Putamen (tissue), 1 donor: Measurements from ENCODE around the gene BBOF1.
A peak's percentile ranks its signal among the peaks of the same experiment; 100 is the strongest.

Experiments
- DNase-seq: peaks from one replicate; pipeline ENCODE4 v3.0.0-alpha.2; 2016; ENCODE audit warnings: low spot score

BBOF1 gene

DNA sequence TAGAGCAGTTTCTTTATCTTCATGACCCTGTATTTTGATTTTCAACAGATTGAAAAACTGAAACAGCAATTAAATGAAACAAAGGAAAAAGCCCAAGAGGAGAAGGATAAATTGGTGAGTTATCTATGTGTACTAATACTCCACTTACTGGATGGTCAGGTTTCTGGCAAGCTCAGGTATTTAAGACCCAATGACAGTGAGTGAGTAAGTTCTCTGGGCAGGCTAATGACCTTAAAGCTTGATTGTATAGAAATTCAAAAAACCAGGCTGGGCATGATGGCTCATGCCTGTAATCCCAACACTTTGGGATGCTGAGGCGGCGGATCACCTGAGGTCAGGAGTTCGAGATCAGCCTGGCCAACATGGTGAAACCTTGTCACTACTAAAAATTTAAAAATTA lies 10.0 kb downstream of the BBOF1 start:
- no peak for DNase-seq

DNA sequence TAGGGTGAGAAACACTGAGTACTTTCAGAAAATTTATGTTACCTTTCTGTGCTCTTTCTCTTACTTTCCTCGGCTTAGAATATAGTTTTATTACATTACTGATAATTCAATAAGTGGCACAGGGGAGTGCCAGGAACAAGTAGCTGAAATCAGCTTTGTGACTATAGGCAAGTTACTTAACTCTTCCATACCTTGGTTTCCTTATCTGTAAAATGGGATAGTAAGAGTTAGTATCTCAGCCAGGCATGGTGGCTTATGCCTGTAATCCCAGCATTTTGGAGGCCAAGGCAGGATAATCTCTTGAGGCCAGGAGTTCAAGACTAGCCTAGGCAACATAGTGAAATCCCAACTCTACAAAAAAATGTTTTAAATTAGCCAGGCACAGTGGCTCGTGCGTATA lies 15.4 kb downstream of the BBOF1 start:
- DNase-seq, result no peak

DNA sequence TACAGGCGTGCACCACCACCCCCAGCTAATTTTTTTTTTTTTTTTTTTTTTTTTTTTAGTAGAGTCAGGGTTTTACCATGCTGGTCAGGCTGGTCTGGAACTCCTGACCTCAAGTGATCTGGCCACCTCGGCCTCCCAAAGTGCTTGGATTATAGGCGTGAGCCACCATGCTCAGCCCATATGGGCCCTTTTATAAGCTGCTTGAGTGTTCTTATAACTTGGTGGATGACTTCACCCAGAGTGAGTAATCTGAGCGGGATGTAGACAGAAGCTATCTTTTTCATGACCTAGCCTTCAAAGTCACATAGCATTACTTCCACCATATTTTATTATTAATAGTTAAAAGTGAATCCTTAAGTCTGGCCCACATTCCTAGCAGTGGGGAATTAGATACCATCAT lies 16.4 kb downstream of the BBOF1 start:
- no peak for DNase-seq

DNA sequence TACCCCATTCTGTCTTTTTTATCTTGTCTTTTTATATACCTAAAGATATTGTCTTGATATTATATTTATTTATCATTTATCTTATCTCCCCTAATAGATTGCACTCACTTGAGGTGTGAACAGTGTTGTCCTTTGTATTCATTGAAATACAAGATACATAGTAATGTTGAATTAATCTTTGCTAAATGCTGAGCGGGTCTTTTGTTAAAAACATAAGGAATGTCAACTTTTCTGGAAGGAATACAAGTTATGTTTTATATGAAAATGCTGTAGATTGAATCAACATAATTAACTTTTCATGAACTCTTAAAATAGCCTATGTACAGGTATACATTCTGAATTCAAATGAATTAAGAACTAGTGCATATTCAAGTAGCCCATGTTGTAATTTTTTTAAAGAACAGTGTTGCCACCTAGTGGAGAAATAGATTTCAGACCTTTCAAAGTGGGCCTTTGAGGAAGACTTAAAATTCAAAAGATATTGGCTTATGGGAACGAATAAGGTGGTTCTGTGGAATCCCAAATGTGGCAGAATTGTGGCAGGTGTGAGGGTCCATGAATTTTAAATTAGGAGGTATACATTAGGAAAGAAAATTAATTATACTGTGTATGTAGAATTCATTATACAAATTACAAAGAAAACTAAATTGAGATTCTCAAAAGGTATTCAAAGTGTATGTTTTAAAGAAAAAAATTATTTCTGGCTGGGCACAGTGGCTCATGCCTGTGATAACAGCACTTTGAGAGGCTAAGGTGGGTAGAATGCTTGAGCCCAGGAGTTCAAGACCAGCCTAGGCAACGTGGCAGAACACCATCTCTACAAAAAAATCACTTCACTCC lies 19.1 kb downstream of the BBOF1 start:
- DNase-seq, result peak; percentile 40

DNA sequence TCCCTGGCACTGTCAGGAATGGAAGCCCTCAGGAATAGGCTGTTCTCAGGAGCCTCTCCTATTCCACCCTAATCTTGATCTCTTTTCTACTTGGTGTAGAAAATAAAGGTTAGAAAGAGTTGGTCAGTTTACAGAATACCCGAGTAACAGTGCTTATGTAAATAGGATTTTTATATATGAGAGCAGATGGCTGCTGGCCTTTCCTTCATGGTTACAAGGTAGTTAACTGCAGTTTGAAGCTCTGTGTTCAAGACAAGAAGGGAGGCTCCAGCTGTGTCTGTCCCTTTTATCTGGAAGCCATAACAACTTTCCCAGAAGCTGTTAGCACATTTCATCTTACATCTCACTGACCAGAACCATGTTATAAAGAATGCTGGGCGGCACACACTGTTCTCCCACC lies 23.1 kb downstream of the BBOF1 start:
- DNase-seq, result no peak

GRCh38 chr14:74045522-74045921 lies 26.4 kb downstream of the BBOF1 start:
- no peak for DNase-seq

DNA sequence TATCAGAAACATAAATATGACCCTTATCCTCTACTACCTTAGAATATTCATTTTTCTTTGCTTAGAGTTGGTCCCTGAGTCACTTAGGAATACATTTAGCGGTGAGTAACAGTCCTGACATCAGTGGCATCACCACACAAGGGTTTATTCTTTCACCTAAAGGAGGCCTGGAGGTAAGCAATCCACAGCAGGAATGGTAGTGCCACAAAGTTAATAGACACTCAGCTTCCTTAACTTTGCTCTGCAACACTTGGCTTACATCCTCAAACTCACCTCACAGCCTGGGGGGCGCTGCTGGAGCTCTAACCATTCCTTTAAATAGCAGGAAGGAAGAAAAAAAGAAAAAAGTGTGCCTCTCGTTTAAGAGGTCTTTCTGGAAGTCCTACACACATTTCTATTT lies 29.1 kb downstream of the BBOF1 start:
- no peak for DNase-seq

- no peak for DNase-seq
Measured at GRCh38 chr14:74049876-74050495, 30.8 kb downstream of the BBOF1 start.

DNA sequence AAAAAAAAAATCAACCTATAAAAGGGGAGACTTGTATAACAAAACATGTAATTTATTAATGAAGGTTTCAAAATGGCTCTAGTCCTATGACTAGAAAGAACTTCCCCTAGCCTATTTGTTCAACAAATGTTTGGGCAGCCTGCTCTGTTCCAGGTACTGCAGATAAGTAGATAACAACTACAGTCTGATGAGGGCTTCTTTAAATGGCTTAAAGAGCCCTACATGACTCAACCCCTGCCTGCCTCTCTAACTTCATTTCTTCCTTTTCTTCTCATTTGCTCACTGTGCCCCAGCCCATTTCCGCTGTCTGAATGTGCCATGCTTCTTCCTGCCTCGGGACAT lies 43.6 kb downstream of the BBOF1 start:
- no peak for DNase-seq

DNA sequence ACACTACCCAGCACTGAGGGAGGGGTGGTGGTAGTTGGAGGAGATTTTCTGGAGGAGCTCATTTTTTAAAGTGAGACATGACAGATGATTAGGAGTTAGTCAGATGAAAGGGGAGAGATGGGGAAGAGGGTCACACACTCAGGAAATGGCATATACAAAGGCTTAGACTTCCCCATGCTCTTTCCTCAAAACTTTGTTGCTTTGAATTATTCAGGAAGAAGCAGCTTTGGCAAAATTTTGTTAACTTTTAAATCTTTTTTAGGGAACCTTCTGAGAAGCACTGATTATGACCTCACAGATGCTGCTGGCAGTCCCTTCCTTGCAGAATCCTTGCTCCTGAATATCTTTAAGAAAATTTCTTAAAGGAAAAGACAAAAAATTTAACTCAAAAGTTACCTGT lies 45.3 kb downstream of the BBOF1 start:
- no peak for DNase-seq

DNA sequence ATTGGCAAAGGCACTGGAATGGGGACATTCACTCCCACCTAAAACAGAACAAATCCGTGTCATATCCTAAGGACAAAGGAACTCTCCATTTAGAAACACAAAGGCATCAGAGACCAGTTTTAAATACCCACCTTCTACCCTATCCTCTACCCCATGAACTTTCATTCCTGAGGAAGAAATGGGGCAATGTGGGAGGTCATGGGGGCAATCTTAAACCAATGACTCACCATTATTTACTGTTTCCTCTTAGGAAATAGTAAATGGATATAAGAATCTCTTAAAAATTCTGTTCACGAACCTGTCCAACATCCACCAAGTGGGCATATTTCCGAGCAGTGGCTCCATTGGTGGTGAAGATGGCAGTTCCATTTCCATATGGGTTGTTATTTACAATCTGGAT lies 45.7 kb downstream of the BBOF1 start:
- no peak for DNase-seq

- DNase-seq, result no peak
Measured at GRCh38 chr14:74065746-74066575, 46.8 kb downstream of the BBOF1 start.

DNA sequence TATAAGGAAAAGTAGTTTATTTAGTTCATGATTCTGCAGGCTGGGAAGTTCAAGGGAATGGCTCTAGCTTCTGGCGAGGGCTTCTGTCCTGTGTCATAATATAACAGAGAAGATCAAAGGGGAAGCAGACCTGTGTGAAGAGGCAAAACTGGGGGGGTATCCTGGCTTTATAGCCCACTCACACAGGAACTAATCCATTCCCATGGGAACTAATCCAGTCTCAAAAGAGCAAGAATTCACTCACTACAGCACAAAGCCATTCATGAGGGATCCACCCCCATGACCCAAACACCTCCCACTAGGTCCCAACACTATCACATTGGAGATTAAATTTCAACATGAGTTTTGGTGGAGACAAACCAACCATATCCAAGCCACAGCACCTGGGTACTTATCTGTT lies 58.3 kb downstream of the BBOF1 start:
- no peak for DNase-seq

- no peak for DNase-seq
Measured at GRCh38 chr14:74080820-74081460, 61.8 kb downstream of the BBOF1 start.

- no peak for DNase-seq
Measured at GRCh38 chr14:74081491-74081890, 62.3 kb downstream of the BBOF1 start.

DNA sequence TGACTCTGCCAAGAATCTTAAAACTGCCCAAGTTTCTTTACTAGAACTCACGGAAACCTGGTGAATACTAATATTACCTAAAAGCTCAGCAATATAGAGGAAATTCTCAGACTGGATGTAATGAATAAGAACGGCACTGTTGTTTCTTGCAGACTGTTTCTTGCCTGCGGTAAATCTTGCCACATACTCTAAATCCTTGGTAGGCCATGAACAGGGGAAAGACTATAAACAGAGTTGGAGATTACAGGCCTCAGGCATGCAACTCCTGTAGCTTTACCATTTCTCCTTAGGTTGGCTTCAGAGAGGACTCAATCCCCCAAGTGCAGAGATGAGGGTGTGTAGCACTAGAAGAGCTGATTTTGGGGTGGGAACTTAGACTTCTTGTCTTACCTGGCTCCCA lies 64.0 kb downstream of the BBOF1 start:
- no peak for DNase-seq

DNA sequence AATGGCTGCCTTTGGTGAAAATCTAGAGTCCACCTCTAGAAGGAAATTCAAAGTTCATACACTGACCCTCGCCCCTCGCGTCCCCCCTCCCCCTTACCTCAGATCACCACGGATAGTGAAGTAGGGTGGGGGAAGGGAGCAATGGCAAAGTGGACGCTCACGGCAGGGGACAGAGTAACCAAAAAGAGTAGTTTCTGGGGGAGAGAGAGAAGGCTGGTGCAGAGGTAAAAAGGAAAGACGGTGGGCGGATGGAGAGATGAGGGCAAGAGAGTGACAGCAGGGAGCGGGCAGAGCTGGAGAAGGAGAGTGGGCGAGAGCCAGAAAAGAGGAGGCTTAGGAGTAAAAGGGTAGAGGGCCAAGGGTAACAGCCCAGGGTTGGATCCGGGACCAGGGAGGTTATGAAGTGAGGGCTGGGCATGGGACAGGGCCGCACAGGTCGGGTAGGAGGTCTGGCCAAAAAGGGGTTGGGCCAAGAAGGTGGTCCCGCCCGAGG lies 64.7 kb downstream of the BBOF1 start:
- DNase-seq, result peak; percentile 7

- peak; percentile 100 for DNase-seq
Measured at GRCh38 chr14:74084277-74085046, 65.3 kb downstream of the BBOF1 start, which contains the start of the genes ALDH6A1 and LIN52. ALDH6A1 (minus strand) TSS chr14:74084453; CDS start chr14:74084394, 59 bp downstream. LIN52 (plus strand) TSS chr14:74084956; CDS start chr14:74084975, 19 bp downstream.

- DNase-seq, result no peak
Measured at GRCh38 chr14:74085047-74085637, 66.0 kb downstream of the BBOF1 start.

- DNase-seq, result no peak
Measured at GRCh38 chr14:74085828-74086227, 66.7 kb downstream of the BBOF1 start.
